Fibroblast of lung (primary cell): ENCODE data around the gene TMTC2. TPM values are rescaled to one million over a fixed set of nuclear protein-coding genes. Genes with fewer than 3 reads are reported as not detected.

Experiments used
- DNase-seq, 2 donors: peaks; one replicate each; pipeline versions ENCODE4 v3.0.0 to v3.0.0-alpha.2; 2010; ENCODE audit warnings: low read depth in 2 of 2
- H2AFZ ChIP-seq: 2 replicates; pipeline ENCODE4 v1.5.1; 2012; ENCODE audit warnings: low read length, control low read depth, inconsistent platforms
- H3K27ac ChIP-seq: 2 replicates; pipeline ENCODE4 v1.5.1; 2011; ENCODE audit warnings: low read length, control low read depth; ENCODE audit not compliant: insufficient read depth
- H3K27me3 ChIP-seq: 2 replicates; pipeline ENCODE4 v1.5.1; 2011; ENCODE audit warnings: mild to moderate bottlenecking, low read length; ENCODE audit not compliant: control insufficient read depth, insufficient read depth
- H3K36me3 ChIP-seq: 2 replicates; pipeline ENCODE4 v1.5.1; 2011; ENCODE audit warnings: low read length; ENCODE audit not compliant: control insufficient read depth, insufficient read depth
- H3K4me1 ChIP-seq: 2 replicates; pipeline ENCODE4 v1.5.1; 2011; ENCODE audit warnings: low read length; ENCODE audit not compliant: control insufficient read depth, insufficient read depth; ENCODE audit errors: extremely low read depth
- H3K4me2 ChIP-seq: 2 replicates; pipeline ENCODE4 v1.5.1; 2011; ENCODE audit warnings: low read length, control low read depth; ENCODE audit not compliant: insufficient read depth; ENCODE audit errors: extremely low read depth
- H3K4me3 ChIP-seq, 4 experiments: fragments of 200-600 bp in 1 of 4; sonication (generic) in 1 of 4; replicated peaks in 1 of 4; 2 replicates each; pipeline ENCODE4 v1.5.1; 2011 to 2016; ENCODE audit warnings: low read length in 4 of 4, low read depth in 3 of 4, mild to moderate bottlenecking in 3 of 4, control low read depth in 2 of 4, inconsistent platforms in 1 of 4, mixed read lengths in 1 of 4; ENCODE audit not compliant: insufficient read depth in 1 of 4; ENCODE audit errors: control extremely low read depth in 1 of 4
- H3K79me2 ChIP-seq: 2 replicates; pipeline ENCODE4 v1.5.1; 2012; ENCODE audit warnings: mild to moderate bottlenecking, low read length, inconsistent platforms; ENCODE audit not compliant: control insufficient read depth, insufficient read depth
- H3K9ac ChIP-seq: 2 replicates; pipeline ENCODE4 v1.5.1; 2011; ENCODE audit warnings: mild to moderate bottlenecking, low read length, control low read depth; ENCODE audit not compliant: insufficient read depth
- H3K9me3 ChIP-seq: 2 replicates; pipeline ENCODE4 v1.5.1; 2012; ENCODE audit warnings: low read depth, low read length; ENCODE audit not compliant: control insufficient read depth, insufficient read depth
- H4K20me1 ChIP-seq: 2 replicates; pipeline ENCODE4 v1.5.1; 2011; ENCODE audit warnings: low read length; ENCODE audit not compliant: control insufficient read depth, insufficient read depth; ENCODE audit errors: extremely low read depth
- CTCF ChIP-seq, 2 donors: IDR thresholded peaks in 1 of 2; conservative IDR thresholded peaks in 1 of 2; 1 replicate in 1 of 2; 2 replicates in 1 of 2; pipeline ENCODE4 v1.5.1; 2011 to 2012; ENCODE audit warnings: low read length in 2 of 2, control low read depth in 1 of 2, inconsistent platforms in 1 of 2, low read depth in 1 of 2, mild to moderate bottlenecking in 1 of 2
- EZH2 ChIP-seq: IDR thresholded peaks from 2 replicates; pipeline ENCODE4 v1.5.1; 2012; ENCODE audit warnings: low read length, control low read depth, mild to moderate bottlenecking; ENCODE audit errors: missing control alignments
- polyA plus RNA-seq, 2 donors: library from polyadenylated mRNA; depleted of rRNA in 1 of 2; stranded (reverse) in 1 of 2; unstranded in 1 of 2; fragments of >200 nt; gene quantifications; 2 replicates each; pipeline ENCODE4 v1.2.1, GENCODE V29; 2011 to 2012; ENCODE audit warnings: missing spikeins in 1 of 2
- total RNA-seq: library from RNA; depleted of rRNA; stranded (reverse); fragments of >200 nt; gene quantifications from 2 replicates; pipeline ENCODE4 v1.2.1, GENCODE V29; 2014

Gene TMTC2
- total and polyA plus RNA-seq, 2 donors (not counting 1 experiment from before 2014, with no cell fraction given): 3.5 to 9.7 TPM

GRCh38 chr12:82705774-82706173 lies 19.1 kb downstream of the TMTC2 start:
- Histone ChIP-seq H3K9ac (no peak overlapping the region), H2AFZ (no peak overlapping the region), H3K79me2 (no peaks in the 10 kb centered on the region), H3K4me1 (no peaks in the 10 kb centered on the region), H3K9me3 (no peaks in the 10 kb centered on the region), H3K27ac (no peak overlapping the region), H3K36me3 (no peaks in the 10 kb centered on the region), H3K4me3 (no peak overlapping the region), H3K4me2 (no peak overlapping the region), H4K20me1 (no peaks in the 10 kb centered on the region), H3K27me3 (no peaks in the 10 kb centered on the region)
- DNase-seq: no peak
- TF ChIP-seq EZH2 (no peak), CTCF (conservative IDR thresholded peaks at IDR 0.05 in 1 of 2, IDR thresholded peaks at IDR 0.05 in 1 of 2; ENCODE audit: low read depth in 1 of 2, low read length in 2 of 2) (no peak)

GRCh38 chr12:82708061-82708879 lies 21.6 kb downstream of the TMTC2 start:
- H4K20me1 ChIP-seq: no peaks in the 10 kb centered on the region
- no peak overlapping the region for H3K9ac ChIP-seq
- no peaks in the 10 kb centered on the region for H3K79me2 ChIP-seq
- no peak overlapping the region for H3K4me3 ChIP-seq
- peak in 1 of 2 donors; percentile 5 for DNase-seq
- peak overlapping the region; percentile 41 for H2AFZ ChIP-seq
- H3K27me3 ChIP-seq: no peaks in the 10 kb centered on the region
- no peaks in the 10 kb centered on the region for H3K36me3 ChIP-seq
- H3K4me1 ChIP-seq: no peaks in the 10 kb centered on the region
- TF ChIP-seq CTCF (conservative IDR thresholded peaks at IDR 0.05 in 1 of 2, IDR thresholded peaks at IDR 0.05 in 1 of 2; ENCODE audit: low read depth in 1 of 2, low read length in 2 of 2) (no peak), EZH2 (no peak)
- no peak overlapping the region for H3K27ac ChIP-seq
- no peak overlapping the region for H3K4me2 ChIP-seq
- no peaks in the 10 kb centered on the region for H3K9me3 ChIP-seq

GRCh38 chr12:82709794-82710355 lies 23.2 kb downstream of the TMTC2 start:
- Histone ChIP-seq H3K4me3 (no peak overlapping the region), H3K27ac (no peak overlapping the region), H4K20me1 (no peaks in the 10 kb centered on the region), H3K4me1 (no peaks in the 10 kb centered on the region), H3K36me3 (no peaks in the 10 kb centered on the region), H3K9me3 (no peaks in the 10 kb centered on the region), H3K27me3 (no peaks in the 10 kb centered on the region), H3K4me2 (no peak overlapping the region), H2AFZ (no peak overlapping the region), H3K9ac (no peak overlapping the region), H3K79me2 (no peaks in the 10 kb centered on the region)
- no peak for DNase-seq
- no peak for TF ChIP-seq CTCF (conservative IDR thresholded peaks at IDR 0.05 in 1 of 2, IDR thresholded peaks at IDR 0.05 in 1 of 2; ENCODE audit: low read depth in 1 of 2, low read length in 2 of 2)
- TF ChIP-seq EZH2: no peak
